ENCODE results near the gene USP17L27.
"Not testable (repeated sequence)": the region's sequence is repeated elsewhere in the genome, so short reads cannot be mapped to it uniquely, and the experiment has no call there.

Gene USP17L27, protein sequence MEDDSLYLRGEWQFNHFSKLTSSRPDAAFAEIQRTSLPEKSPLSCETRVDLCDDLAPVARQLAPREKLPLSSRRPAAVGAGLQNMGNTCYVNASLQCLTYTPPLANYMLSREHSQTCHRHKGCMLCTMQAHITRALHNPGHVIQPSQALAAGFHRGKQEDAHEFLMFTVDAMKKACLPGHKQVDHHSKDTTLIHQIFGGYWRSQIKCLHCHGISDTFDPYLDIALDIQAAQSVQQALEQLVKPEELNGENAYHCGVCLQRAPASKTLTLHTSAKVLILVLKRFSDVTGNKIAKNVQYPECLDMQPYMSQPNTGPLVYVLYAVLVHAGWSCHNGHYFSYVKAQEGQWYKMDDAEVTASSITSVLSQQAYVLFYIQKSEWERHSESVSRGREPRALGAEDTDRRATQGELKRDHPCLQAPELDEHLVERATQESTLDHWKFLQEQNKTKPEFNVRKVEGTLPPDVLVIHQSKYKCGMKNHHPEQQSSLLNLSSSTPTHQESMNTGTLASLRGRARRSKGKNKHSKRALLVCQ

GRCh38 chr4:9343848-9344247 lies at the start of gene USP17L27:
Gene USP17L27 (plus strand): TSS chr4:9344148. CDS start chr4:9344148, 0 bp downstream.
- not testable (repeated sequence) for DNase-seq

- not testable (repeated sequence) for DNase-seq
These were observed 19.8 kb upstream of the USP17L27 start for GRCh38 chr4:9324191-9324590.

DNA sequence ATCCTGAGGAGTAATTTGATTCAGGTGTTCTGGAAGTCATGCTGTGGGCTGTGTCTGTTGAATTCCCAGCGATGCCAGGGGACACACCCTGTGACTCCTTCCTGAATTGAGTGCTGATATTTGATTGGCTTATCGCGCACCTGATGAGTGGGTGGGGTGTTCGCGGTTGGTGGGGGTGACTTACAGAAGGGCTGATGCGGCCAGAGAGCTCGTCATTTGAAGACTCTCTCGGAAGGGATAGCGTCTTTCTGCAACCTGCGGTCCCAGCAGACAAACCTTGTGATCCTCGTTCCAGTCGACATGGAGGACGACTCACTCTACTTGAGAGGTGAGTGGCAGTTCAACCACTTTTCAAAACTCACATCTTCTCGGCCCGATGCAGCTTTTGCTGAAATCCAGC lies 19.1 kb upstream of the USP17L27 start, which contains the start of gene USP17L24:
USP17L24 (plus strand) TSS at position 301 of the 400 bp plus-strand sequence; CDS start at position 301, 0 bp downstream.
- not testable (repeated sequence) for DNase-seq

DNA sequence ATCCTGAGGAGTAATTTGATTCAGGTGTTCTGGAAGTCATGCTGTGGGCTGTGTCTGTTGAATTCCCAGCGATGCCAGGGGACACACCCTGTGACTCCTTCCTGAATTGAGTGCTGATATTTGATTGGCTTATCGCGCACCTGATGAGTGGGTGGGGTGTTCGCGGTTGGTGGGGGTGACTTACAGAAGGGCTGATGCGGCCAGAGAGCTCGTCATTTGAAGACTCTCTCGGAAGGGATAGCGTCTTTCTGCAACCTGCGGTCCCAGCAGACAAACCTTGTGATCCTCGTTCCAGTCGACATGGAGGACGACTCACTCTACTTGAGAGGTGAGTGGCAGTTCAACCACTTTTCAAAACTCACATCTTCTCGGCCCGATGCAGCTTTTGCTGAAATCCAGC lies 14.3 kb upstream of the USP17L27 start, which contains the start of gene USP17L25:
USP17L25 (plus strand) TSS at position 301 of the 400 bp plus-strand sequence; CDS start at position 301, 0 bp downstream.
- DNase-seq = not testable (repeated sequence)

DNA sequence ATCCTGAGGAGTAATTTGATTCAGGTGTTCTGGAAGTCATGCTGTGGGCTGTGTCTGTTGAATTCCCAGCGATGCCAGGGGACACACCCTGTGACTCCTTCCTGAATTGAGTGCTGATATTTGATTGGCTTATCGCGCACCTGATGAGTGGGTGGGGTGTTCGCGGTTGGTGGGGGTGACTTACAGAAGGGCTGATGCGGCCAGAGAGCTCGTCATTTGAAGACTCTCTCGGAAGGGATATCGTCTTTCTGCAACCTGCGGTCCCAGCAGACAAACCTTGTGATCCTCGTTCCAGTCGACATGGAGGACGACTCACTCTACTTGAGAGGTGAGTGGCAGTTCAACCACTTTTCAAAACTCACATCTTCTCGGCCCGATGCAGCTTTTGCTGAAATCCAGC lies 9.6 kb upstream of the USP17L27 start, which contains the start of gene USP17L26:
USP17L26 (plus strand) TSS at position 301 of the 400 bp plus-strand sequence; CDS start at position 301, 0 bp downstream.
- not testable (repeated sequence) for DNase-seq

DNA sequence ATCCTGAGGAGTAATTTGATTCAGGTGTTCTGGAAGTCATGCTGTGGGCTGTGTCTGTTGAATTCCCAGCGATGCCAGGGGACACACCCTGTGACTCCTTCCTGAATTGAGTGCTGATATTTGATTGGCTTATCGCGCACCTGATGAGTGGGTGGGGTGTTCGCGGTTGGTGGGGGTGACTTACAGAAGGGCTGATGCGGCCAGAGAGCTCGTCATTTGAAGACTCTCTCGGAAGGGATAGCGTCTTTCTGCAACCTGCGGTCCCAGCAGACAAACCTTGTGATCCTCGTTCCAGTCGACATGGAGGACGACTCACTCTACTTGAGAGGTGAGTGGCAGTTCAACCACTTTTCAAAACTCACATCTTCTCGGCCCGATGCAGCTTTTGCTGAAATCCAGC lies 4.8 kb upstream of the USP17L27 start, which contains the start of gene USP17L5:
USP17L5 (plus strand) TSS at position 301 of the 400 bp plus-strand sequence; CDS start at position 301, 0 bp downstream.
- not testable (repeated sequence) for DNase-seq

- DNase-seq = not testable (repeated sequence)
These were observed 4.6 kb downstream of the USP17L27 start, which contains the start of gene USP17L28 for GRCh38 chr4:9348593-9348992. Gene USP17L28 (plus strand): TSS chr4:9348893. CDS start chr4:9348893, 0 bp downstream.

GRCh38 chr4:9350866-9351265 lies 6.9 kb downstream of the USP17L27 start:
- not testable (repeated sequence) for DNase-seq

DNA sequence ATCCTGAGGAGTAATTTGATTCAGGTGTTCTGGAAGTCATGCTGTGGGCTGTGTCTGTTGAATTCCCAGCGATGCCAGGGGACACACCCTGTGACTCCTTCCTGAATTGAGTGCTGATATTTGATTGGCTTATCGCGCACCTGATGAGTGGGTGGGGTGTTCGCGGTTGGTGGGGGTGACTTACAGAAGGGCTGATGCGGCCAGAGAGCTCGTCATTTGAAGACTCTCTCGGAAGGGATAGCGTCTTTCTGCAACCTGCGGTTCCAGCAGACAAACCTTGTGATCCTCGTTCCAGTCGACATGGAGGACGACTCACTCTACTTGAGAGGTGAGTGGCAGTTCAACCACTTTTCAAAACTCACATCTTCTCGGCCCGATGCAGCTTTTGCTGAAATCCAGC lies 9.4 kb downstream of the USP17L27 start, which contains the start of gene USP17L29:
USP17L29 (plus strand) TSS at position 301 of the 400 bp plus-strand sequence; CDS start at position 301, 0 bp downstream.
- not testable (repeated sequence) for DNase-seq

GRCh38 chr4:9362829-9363228 lies 18.9 kb downstream of the USP17L27 start, which contains the start of gene USP17L30:
Gene USP17L30 (plus strand): TSS chr4:9363129. CDS start chr4:9363129, 0 bp downstream.
- DNase-seq = not testable (repeated sequence)

DNA sequence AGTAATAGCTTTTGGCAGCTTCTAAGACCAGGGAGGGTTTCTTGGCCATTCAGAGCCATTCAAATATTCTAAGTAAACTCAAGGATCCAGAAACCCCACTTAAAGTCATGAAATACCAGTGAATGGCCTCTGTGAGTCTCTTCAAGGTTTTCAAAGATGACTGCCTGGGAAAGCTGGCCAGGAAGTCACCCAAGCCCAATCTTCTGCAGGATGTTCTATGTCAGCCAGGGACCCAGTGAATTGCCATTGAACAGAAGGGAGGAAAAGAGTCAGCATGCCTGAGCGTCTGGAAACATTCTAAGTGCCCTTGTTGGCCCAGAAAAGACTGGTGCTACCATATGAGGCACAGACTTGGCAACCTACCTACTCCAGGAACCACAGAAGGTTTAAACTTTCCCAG lies 35.9 kb downstream of the USP17L27 start:
- not testable (repeated sequence) for DNase-seq

- DNase-seq = not testable (repeated sequence)
These were observed 37.1 kb downstream of the USP17L27 start for GRCh38 chr4:9381012-9381534.

DNA sequence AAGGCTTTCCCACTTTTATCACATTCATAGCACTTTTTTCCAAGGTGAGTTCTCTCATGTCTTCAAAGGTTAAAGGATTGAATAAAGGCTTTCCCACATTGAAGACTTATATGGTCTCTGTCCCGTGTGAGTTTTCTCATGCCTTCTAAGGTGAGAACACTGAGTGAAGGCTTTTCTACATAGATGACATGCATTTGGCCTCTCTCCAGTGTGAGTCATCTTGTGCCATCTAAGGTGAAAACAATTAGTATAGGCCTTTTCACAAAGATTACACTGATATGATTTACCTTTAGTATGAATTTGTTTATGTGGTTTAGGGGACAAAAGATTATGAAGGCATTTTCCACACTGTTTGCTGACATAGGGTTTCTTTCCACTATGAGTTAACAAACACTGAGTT lies 40.2 kb downstream of the USP17L27 start:
- DNase-seq = no peak

GRCh38 chr4:9389001-9389400 lies 45.1 kb downstream of the USP17L27 start:
- DNase-seq = not testable (repeated sequence)
